Cardiac muscle cell (in vitro differentiated cells and primary cell): ENCODE data around the gene SCUBE2. TPM values are rescaled to one million over a fixed set of nuclear protein-coding genes. Genes with fewer than 3 reads are reported as not detected.

Source experiments
- DNase-seq, 2 donors: peaks; one replicate each; pipeline versions ENCODE4 v3.0.0 to v3.0.0-alpha.2; 2010 to 2017; ENCODE audit warnings: low read depth in 1 of 2, low spot score in 1 of 2
- H3K27ac ChIP-seq: fragments of 200-600 bp; sonication (generic); 2 replicates; pipeline ENCODE4 v1.5.1; 2016
- H3K27me3 ChIP-seq: fragments of 200-600 bp; sonication (generic); 2 replicates; pipeline ENCODE4 v1.6.0; 2016; ENCODE audit warnings: control low read depth
- H3K36me3 ChIP-seq: fragments of 200-600 bp; sonication (generic); 2 replicates; pipeline ENCODE4 v1.5.1; 2016; ENCODE audit warnings: control low read depth
- H3K4me1 ChIP-seq: fragments of 200-600 bp; sonication (generic); 2 replicates; pipeline ENCODE4 v1.8.1; 2017; ENCODE audit warnings: low read depth, mild to moderate bottlenecking, mixed run types
- H3K4me3 ChIP-seq: fragments of 200-600 bp; sonication (generic); 2 replicates; pipeline ENCODE4 v1.5.1; 2016; ENCODE audit warnings: mild to moderate bottlenecking
- H3K9me3 ChIP-seq: fragments of 200-600 bp; sonication (generic); 2 replicates; pipeline ENCODE4 v1.5.1; 2017; ENCODE audit warnings: low read depth, mild to moderate bottlenecking, control low read depth
- polyA plus RNA-seq: library from polyadenylated mRNA; unstranded; fragments of >200 nt; fragmentation: Nextera tagmentation; extraction: Ambion mirVana; gene quantifications from 2 replicates; pipeline ENCODE4 v1.2.1, GENCODE V29; 2016
- total RNA-seq: library from RNA; depleted of rRNA; stranded (reverse); fragments of >200 nt; gene quantifications from 2 replicates; pipeline ENCODE4 v1.2.3, GENCODE V29; 2016
- TF ChIP-seq, protein P1 (sequence below): IDR thresholded peaks from 2 replicates; pipeline ENCODE4 v1.5.1; 2012; ENCODE audit warnings: low read depth, mild to moderate bottlenecking, low read length

The SCUBE2 gene
- total and polyA plus RNA-seq, 2 experiments from 2014 or later: 0.21 TPM; not detected in 1

DNA sequence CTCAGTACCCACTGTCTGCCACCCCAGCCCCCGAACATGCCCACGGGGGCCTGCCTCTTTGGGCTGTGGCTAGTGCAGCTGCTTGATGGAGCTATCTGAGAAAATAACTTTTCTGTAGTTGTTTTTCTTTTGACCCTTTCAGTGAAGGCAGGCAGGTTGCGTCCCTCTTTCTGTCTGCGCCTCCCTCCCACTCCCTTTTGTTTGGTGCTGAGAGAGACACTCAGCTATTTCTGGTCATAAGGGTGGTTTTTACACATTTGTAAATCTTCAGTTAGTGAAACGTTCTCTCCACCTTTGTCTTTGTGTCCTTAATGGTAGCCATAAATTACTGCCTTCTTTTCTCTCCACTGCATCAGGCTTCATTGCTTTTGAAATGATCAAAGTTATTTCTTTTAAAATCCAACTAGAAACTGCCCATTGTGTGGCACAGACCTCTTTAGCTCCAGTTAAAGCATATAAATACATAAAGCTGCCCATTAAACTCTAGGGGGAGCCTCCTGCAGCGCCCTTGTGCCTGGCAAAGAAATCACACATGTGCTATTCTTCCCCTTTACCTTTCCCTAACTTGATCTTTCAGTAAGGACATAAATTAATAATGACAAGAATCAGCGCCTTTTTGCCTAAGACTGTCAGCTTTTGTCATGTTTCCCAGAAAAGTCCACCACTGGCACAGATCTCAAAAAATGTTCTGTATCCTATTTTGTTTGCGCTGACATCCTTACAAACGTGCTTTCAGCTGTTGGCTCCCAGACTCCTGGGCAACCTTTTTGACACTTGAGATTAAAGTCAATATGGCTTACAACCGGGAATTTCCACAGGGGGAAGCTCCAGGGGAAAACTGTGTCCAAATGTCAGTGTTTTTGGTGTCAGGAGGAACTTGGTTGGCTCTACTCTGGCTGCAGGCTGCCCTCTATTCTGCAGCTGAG lies 1.7 kb upstream of the SCUBE2 start:
- no peaks in the 10 kb centered on the region for H3K4me1 ChIP-seq
- peak in 1 of 2 donors; percentile 6 for DNase-seq
- H3K27ac ChIP-seq: no peak overlapping the region
- TF ChIP-seq, protein P1, sequence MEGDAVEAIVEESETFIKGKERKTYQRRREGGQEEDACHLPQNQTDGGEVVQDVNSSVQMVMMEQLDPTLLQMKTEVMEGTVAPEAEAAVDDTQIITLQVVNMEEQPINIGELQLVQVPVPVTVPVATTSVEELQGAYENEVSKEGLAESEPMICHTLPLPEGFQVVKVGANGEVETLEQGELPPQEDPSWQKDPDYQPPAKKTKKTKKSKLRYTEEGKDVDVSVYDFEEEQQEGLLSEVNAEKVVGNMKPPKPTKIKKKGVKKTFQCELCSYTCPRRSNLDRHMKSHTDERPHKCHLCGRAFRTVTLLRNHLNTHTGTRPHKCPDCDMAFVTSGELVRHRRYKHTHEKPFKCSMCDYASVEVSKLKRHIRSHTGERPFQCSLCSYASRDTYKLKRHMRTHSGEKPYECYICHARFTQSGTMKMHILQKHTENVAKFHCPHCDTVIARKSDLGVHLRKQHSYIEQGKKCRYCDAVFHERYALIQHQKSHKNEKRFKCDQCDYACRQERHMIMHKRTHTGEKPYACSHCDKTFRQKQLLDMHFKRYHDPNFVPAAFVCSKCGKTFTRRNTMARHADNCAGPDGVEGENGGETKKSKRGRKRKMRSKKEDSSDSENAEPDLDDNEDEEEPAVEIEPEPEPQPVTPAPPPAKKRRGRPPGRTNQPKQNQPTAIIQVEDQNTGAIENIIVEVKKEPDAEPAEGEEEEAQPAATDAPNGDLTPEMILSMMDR: peak; percentile 42
- H3K27me3 ChIP-seq: peaks cover 59% of the 10 kb centered on the region
- no peaks in the 10 kb centered on the region for H3K9me3 ChIP-seq
- H3K36me3 ChIP-seq: no peaks in the 10 kb centered on the region
- H3K4me3 ChIP-seq: no peak overlapping the region

DNA sequence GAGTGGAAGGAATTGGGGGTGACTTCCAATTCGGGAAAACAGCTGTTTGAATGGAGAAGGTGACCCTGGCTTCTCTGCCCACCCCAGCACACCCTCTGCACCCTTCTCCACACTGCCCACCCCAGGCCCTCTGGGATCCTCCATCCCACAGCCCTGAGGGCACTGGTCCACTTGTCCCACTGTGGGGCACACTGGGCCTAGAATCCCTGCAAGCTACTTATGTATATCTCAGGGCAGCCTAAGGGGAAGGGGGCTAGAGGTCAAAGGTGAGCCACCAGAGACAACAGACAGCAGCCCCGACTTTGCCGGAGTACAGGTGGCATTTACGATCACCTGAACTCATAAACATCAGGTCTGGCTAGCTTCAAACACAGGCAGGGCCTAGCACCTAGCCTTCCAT lies 673 bp upstream of the SCUBE2 start:
- Histone ChIP-seq H3K36me3 (no peaks in the 10 kb centered on the region), H3K27me3 (peaks cover 69% of the 10 kb centered on the region), H3K4me1 (no peaks in the 10 kb centered on the region), H3K4me3 (peak overlapping the region; percentile 40), H3K9me3 (no peaks in the 10 kb centered on the region), H3K27ac (no peak overlapping the region)
- TF ChIP-seq, protein P1: no peak
- DNase-seq: no peak

DNA sequence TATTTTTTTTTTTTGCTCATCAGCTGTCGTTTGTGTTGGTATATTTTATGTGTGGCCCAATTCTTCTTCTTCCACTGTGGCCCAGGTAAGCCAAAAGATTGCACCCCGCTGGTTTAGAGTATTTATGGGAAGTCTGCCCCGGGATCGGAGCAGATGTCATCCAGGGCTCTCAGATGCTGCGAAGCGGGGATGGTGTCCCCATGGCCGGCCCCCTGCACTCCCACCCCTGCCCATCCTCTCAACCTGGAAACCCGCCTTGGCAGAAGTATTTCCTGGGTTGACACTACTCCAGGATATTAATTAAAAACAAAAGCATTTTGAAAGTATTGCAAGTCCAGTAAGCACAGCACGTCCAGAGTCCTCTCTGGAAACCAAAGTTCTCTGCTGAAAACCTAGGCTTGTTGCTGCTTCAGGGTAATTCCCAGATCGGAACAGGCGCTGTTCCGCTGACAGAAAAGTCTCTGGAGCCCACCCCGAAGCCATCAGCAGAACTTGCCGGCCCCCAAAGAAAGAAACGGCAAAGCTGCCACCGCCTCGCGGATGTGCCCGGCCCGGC lies 833 bp downstream of the SCUBE2 start:
- Histone ChIP-seq H3K27ac (no peak overlapping the region), H3K4me3 (peak overlapping the region; percentile 40), H3K27me3 (peaks cover 70% of the 10 kb centered on the region), H3K4me1 (no peaks in the 10 kb centered on the region), H3K9me3 (no peaks in the 10 kb centered on the region), H3K36me3 (no peaks in the 10 kb centered on the region)
- TF ChIP-seq, protein P1: no peak
- peak in 1 of 2 donors; percentile 18 for DNase-seq

DNA sequence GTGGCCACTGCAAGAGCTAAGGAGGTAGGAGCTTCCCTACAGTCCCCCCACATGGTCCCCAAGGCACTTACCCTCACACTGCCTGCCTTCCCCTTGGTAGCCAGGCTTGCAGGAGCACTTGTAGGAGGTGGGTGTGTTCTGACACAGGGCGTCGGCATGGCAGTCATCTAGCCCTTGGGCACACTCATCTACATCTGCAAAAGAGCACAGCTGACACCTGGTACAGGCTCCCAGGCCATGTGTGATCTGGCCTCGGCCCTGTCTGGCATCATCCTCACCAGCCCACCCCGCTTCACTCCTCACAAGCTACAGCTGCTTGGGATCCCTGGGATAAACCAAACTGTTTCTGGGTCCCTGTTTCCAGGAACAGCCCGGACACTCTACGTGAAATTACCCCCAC lies 1.8 kb downstream of the SCUBE2 start:
- Histone ChIP-seq H3K27ac (no peak overlapping the region), H3K36me3 (no peaks in the 10 kb centered on the region), H3K27me3 (peaks cover 70% of the 10 kb centered on the region), H3K4me3 (no peak overlapping the region), H3K9me3 (no peaks in the 10 kb centered on the region), H3K4me1 (no peaks in the 10 kb centered on the region)
- TF ChIP-seq, protein P1: no peak
- no peak for DNase-seq

DNA sequence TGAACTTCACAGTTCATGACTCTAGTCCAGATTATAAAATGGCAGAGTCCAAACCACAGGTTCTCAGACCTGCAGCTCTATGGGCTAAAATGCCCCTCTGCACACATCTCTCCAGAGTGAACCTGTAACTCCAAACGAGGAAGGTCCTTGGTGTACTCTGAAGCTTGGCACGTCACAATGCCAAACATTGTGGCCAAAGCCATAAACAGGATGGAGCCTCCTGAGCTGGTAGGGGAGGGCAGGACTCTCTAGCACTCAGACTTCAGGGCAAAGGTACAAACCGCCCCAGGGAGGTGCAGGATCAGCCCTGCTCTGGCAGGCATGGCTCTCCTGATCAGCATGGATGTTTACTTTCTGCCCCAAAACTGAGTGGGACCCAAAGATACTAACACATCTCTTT lies 2.3 kb downstream of the SCUBE2 start:
- no peak overlapping the region for H3K27ac ChIP-seq
- no peaks in the 10 kb centered on the region for H3K36me3 ChIP-seq
- H3K9me3 ChIP-seq: no peaks in the 10 kb centered on the region
- H3K4me3 ChIP-seq: no peak overlapping the region
- no peak for DNase-seq
- TF ChIP-seq, protein P1: no peak
- peaks cover 70% of the 10 kb centered on the region for H3K27me3 ChIP-seq
- no peaks in the 10 kb centered on the region for H3K4me1 ChIP-seq
